ENCODE data around the gene LRIF1.

DNA sequence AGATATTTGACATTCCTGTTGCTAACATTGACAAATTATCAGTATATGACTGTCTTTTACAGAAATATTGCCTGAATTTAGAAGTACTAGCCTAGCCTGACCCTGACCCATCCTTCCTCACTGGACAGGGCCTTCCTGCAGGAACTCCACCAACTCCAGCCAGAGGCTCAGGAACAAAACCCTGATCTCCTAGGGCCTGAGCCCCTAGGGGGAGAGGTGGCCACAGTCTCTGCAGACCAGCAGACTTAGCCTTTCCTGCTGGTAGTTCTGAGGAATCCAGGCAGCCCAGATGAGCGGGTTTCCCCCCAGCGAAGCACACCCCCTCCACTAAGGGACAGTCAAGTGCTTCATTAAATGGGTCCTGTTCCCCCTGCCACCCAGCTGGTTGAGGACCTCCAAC lies 44.3 kb upstream of the LRIF1 start:
- TF ChIP-seq, protein P1, sequence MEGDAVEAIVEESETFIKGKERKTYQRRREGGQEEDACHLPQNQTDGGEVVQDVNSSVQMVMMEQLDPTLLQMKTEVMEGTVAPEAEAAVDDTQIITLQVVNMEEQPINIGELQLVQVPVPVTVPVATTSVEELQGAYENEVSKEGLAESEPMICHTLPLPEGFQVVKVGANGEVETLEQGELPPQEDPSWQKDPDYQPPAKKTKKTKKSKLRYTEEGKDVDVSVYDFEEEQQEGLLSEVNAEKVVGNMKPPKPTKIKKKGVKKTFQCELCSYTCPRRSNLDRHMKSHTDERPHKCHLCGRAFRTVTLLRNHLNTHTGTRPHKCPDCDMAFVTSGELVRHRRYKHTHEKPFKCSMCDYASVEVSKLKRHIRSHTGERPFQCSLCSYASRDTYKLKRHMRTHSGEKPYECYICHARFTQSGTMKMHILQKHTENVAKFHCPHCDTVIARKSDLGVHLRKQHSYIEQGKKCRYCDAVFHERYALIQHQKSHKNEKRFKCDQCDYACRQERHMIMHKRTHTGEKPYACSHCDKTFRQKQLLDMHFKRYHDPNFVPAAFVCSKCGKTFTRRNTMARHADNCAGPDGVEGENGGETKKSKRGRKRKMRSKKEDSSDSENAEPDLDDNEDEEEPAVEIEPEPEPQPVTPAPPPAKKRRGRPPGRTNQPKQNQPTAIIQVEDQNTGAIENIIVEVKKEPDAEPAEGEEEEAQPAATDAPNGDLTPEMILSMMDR (conservative IDR thresholded peaks at IDR 0.05) = no peak
- no peak for TF ChIP-seq ZFX (IDR thresholded peaks at IDR 0.05)

Measured in C4-2B (cell line).